CD4-positive, alpha-beta memory T cell (primary cell): ENCODE measurements around the gene DNM1. TPM values are rescaled to one million over a fixed set of nuclear protein-coding genes. Genes with fewer than 3 reads are reported as not detected.

Experiments
- CTCF ChIA-PET: fragments of 350-600 bp; sonication (Branson Sonifier 250); formaldehyde crosslinking; loops from one replicate; lab custom pipeline; 2021; ENCODE audit warnings: inconsistent platforms; ENCODE audit not compliant: partially characterized antibody; lab: Charles Lee
- POLR2A ChIA-PET: fragments of 350-600 bp; sonication (Branson Sonifier 250); formaldehyde crosslinking; loops from one replicate; lab custom pipeline; 2021; ENCODE audit not compliant: partially characterized antibody; lab: Charles Lee
- DNase-seq, 5 donors: peaks; one replicate each; pipeline versions ENCODE4 v3.0.0 to v3.0.0-alpha.2; 2020 to 2022; ENCODE audit warnings: mixed read lengths in 1 of 5
- H3K27ac ChIP-seq: one replicate; pipeline ENCODE4 v1.7.0; 2013; ENCODE audit warnings: low read depth, low read length
- H3K27me3 ChIP-seq: 2 replicates; pipeline ENCODE4 v1.7.0; 2013; ENCODE audit warnings: mild to moderate bottlenecking, low read length, moderate library complexity; ENCODE audit not compliant: insufficient read depth
- H3K36me3 ChIP-seq: 2 replicates; pipeline ENCODE4 v1.7.0; 2013; ENCODE audit warnings: mild to moderate bottlenecking, low read length, moderate library complexity; ENCODE audit not compliant: insufficient read depth
- H3K4me1 ChIP-seq: 2 replicates; pipeline ENCODE4 v1.7.0; 2013; ENCODE audit warnings: mild to moderate bottlenecking, low read length, moderate library complexity; ENCODE audit not compliant: insufficient read depth
- H3K4me3 ChIP-seq, 2 donors: one replicate each; pipeline ENCODE4 v1.7.0; 2013; ENCODE audit warnings: low read length in 2 of 2, mild to moderate bottlenecking in 1 of 2
- H3K9me3 ChIP-seq, 2 donors: one replicate each; pipeline ENCODE4 v1.7.0; 2013; ENCODE audit warnings: low read length in 2 of 2, control low read depth in 1 of 2; ENCODE audit not compliant: control insufficient read depth in 1 of 2
- H3K27ac Mint-ChIP-seq, 7 donors: one replicate each; pipeline ENCODE4 v1.8.0; 2020 to 2021; ENCODE audit warnings: mixed read lengths in 7 of 7, mild to moderate bottlenecking in 6 of 7, inconsistent platforms in 3 of 7, moderate library complexity in 3 of 7
- H3K27me3 Mint-ChIP-seq, 2 donors: one replicate each; pipeline ENCODE4 v1.8.0; 2020 to 2021; ENCODE audit warnings: mixed read lengths in 2 of 2
- H3K36me3 Mint-ChIP-seq, 2 donors: one replicate each; pipeline ENCODE4 v1.8.0; 2020 to 2021; ENCODE audit warnings: mixed read lengths in 2 of 2, inconsistent platforms in 1 of 2, mild to moderate bottlenecking in 1 of 2
- H3K4me1 Mint-ChIP-seq, 4 donors: one replicate each; pipeline ENCODE4 v1.8.0; 2020 to 2021; ENCODE audit warnings: mixed read lengths in 4 of 4, mild to moderate bottlenecking in 1 of 4
- H3K4me3 Mint-ChIP-seq, 8 donors: one replicate each; pipeline ENCODE4 v1.8.0; 2020 to 2021; ENCODE audit warnings: mixed read lengths in 8 of 8, mild to moderate bottlenecking in 7 of 8, moderate library complexity in 6 of 8, inconsistent platforms in 3 of 8
- H3K9me3 Mint-ChIP-seq, 8 donors: one replicate each; pipeline ENCODE4 v1.8.0; 2020 to 2021; ENCODE audit warnings: mixed read lengths in 8 of 8, mild to moderate bottlenecking in 5 of 8, inconsistent platforms in 3 of 8, moderate library complexity in 1 of 8
- intact Hi-C: fragments of 100-400 bp; cut with micrococcal nuclease; formaldehyde crosslinking; loops from one replicate; pipeline ENCODE4 v1.15.1; 2023
- microRNA-seq: library from miRNA; unstranded; fragments of <30 nt; microRNA quantifications from one replicate; pipeline ENCODE4 v1.2.0, GENCODE V29; 2021; ENCODE audit warnings: borderline replicate concordance, borderline number of aligned reads, borderline microRNAs expressed, mixed read lengths
- polyA plus RNA-seq, 2 donors: library from polyadenylated mRNA; unstranded; fragments of 300-500 nt; fragmentation: Illumina TruSeq; gene quantifications; one replicate each; pipeline ENCODE4 v1.2.3, GENCODE V29; 2021
- total RNA-seq, 2 experiments: library from RNA; stranded (reverse); gene quantifications; one replicate each; pipeline ENCODE4 v1.2.3, GENCODE V29; 2021

The DNM1 gene
- total and polyA plus RNA-seq, 4 experiments from 2014 or later: 1.4 to 2.2 TPM; not detected in 2

- Mint-ChIP-seq H3K9me3 (no peaks in the 10 kb centered on the region), H3K27ac (peak overlapping the region in 6 of 7 donors; percentile 13 to 76 (median 52)), H3K36me3 (peaks cover 6 to 7% of the 10 kb centered on the region in 2 donors), H3K27me3 (no peaks in the 10 kb centered on the region), H3K4me3 (peak overlapping the region in 1 of 8 donors; percentile 12), H3K4me1 (peaks cover 0 to 1% (median 0%) of the 10 kb centered on the region in 4 donors)
- CTCF ChIA-PET: interaction anchor here (1.0 to 1.3 kb wide), 3 partner anchors 9 to 58 kb away, joined by 3 to 4 read pairs (median 4); no protein-coding TSS in a partner anchor
- POLR2A ChIA-PET: no interaction called here
- H3K27me3 ChIP-seq: no peaks in the 10 kb centered on the region
- no peak for DNase-seq
- H3K27ac ChIP-seq: no peak overlapping the region
- peaks cover 4% of the 10 kb centered on the region for H3K36me3 ChIP-seq
- intact Hi-C loops: no loop called here
- H3K9me3 ChIP-seq: no peaks in the 10 kb centered on the region
- no peaks in the 10 kb centered on the region for H3K4me1 ChIP-seq
- H3K4me3 ChIP-seq: no peak overlapping the region
Observed at GRCh38 chr9:128304136-128304970, 101.2 kb downstream of the DNM1 start.

Small RNA genes within 50 kb of the gene (microRNA-seq; reads per million reads assigned to microRNA genes)
- gene MIR199B (13.9 reads per million, percentile 45 among the genes with 10 or more reads in this experiment), gene MIR3154 (not detected)

Other genes with a start within 250 kb of the DNM1 start
- gene EEIG1, start 222.4 kb upstream of the DNM1 start, total RNA-seq: 100 to 1,000 TPM; 516 to 550 TPM
- 100 to 1,000 TPM in 1 of 2 donors, 10 to 100 TPM in 1; 95.4 to 205 TPM for gene EEIG1, start 222.4 kb upstream of the DNM1 start, polyA plus RNA-seq
- 10 to 100 TPM; 13.3 to 13.8 TPM for gene NAIF1, start 136.1 kb upstream of the DNM1 start, total RNA-seq
- 10 to 100 TPM; 11.3 to 15.2 TPM for gene NAIF1, start 136.1 kb upstream of the DNM1 start, polyA plus RNA-seq
- gene SLC25A25, start 135.1 kb upstream of the DNM1 start, total RNA-seq: 10 to 100 TPM; 22.0 to 26.9 TPM
- 10 to 100 TPM; 13.4 to 17.6 TPM for gene SLC25A25, start 135.1 kb upstream of the DNM1 start, polyA plus RNA-seq
- 10 to 100 TPM; 51.8 to 57.9 TPM for gene PTGES2, start 75.7 kb upstream of the DNM1 start, total RNA-seq
- gene PTGES2, start 75.7 kb upstream of the DNM1 start, polyA plus RNA-seq: 10 to 100 TPM; 47.5 to 48.8 TPM
- gene LCN2, start 53.9 kb upstream of the DNM1 start, total RNA-seq: not detected
- gene LCN2, start 53.9 kb upstream of the DNM1 start, polyA plus RNA-seq: not detected
- gene BBLN, start 43.1 kb upstream of the DNM1 start, total RNA-seq: 10 to 100 TPM; 47.8 to 50.5 TPM
- 100 to 1,000 TPM; 110 to 136 TPM for gene BBLN, start 43.1 kb upstream of the DNM1 start, polyA plus RNA-seq
- 100 to 1,000 TPM; 156 to 165 TPM for gene CIZ1, start 11.8 kb upstream of the DNM1 start, total RNA-seq
- 10 to 100 TPM in 1 of 2 donors, 1 to 10 TPM in 1; 3.1 to 38.9 TPM for gene CIZ1, start 11.8 kb upstream of the DNM1 start, polyA plus RNA-seq
- 10 to 100 TPM; 76.4 to 82.4 TPM for gene GOLGA2, start 72.6 kb downstream of the DNM1 start, total RNA-seq
- 10 to 100 TPM in 1 of 2 donors, 1 to 10 TPM in 1; 1.4 to 10.5 TPM for gene GOLGA2, start 72.6 kb downstream of the DNM1 start, polyA plus RNA-seq
- 10 to 100 TPM; 11.5 to 14.9 TPM for gene SWI5, start 72.9 kb downstream of the DNM1 start, total RNA-seq
- gene SWI5, start 72.9 kb downstream of the DNM1 start, polyA plus RNA-seq: 10 to 100 TPM; 25.5 to 30.7 TPM
- 10 to 100 TPM; 19.6 to 19.8 TPM for gene TRUB2, start 119.1 kb downstream of the DNM1 start, total RNA-seq
- gene TRUB2, start 119.1 kb downstream of the DNM1 start, polyA plus RNA-seq: 10 to 100 TPM; 22.8 to 27.4 TPM
- 10 to 100 TPM; 50.0 to 51.3 TPM for gene COQ4, start 119.5 kb downstream of the DNM1 start, total RNA-seq
- gene COQ4, start 119.5 kb downstream of the DNM1 start, polyA plus RNA-seq: 10 to 100 TPM; 34.8 to 42.6 TPM
- 10 to 100 TPM; 13.9 to 16.3 TPM for gene SLC27A4, start 137.1 kb downstream of the DNM1 start, total RNA-seq
- 1 to 10 TPM; 5.4 to 8.6 TPM for gene SLC27A4, start 137.1 kb downstream of the DNM1 start, polyA plus RNA-seq
- gene URM1, start 168.0 kb downstream of the DNM1 start, total RNA-seq: 10 to 100 TPM; 44.1 to 45.5 TPM
- gene URM1, start 168.0 kb downstream of the DNM1 start, polyA plus RNA-seq: 10 to 100 TPM; 50.5 to 50.8 TPM
- under 1 TPM; 0.29 to 0.64 TPM for gene CERCAM, start 217.5 kb downstream of the DNM1 start, total RNA-seq
- gene CERCAM, start 217.5 kb downstream of the DNM1 start, polyA plus RNA-seq: under 1 TPM in 1 of 2 donors, not detected in 1; 0.38 TPM